HEK293T (cell line): Measurements from ENCODE around the gene AXIN2.
A peak's percentile ranks its signal among the peaks of the same experiment; 100 is the strongest.

Source experiments
- CTCF ChIA-PET: fragments of 350-600 bp; formaldehyde crosslinking; extraction: SDS; loops from one replicate; lab custom pipeline; 2021; ENCODE audit warnings: antibody characterized with exemption, inconsistent platforms; lab: Yijun Ruan, JAX
- POLR2A ChIA-PET: fragments of 350-600 bp; formaldehyde crosslinking; extraction: SDS; loops from one replicate; lab custom pipeline; 2020; ENCODE audit warnings: antibody characterized with exemption, inconsistent platforms; lab: Yijun Ruan, JAX
- DNase-seq: peaks from one replicate; pipeline ENCODE4 v3.0.0; 2012; ENCODE audit warnings: mixed read lengths; ENCODE audit errors: extremely low spot score
- ARNT ChIP-seq: fragments of 450-650 bp; IDR thresholded peaks from 2 replicates; pipeline ENCODE4 v1.6.1; 2017; ENCODE audit warnings: mild to moderate bottlenecking
- BHLHE40 ChIP-seq: fragments of 450-650 bp; IDR thresholded peaks from 2 replicates; pipeline ENCODE4 v1.6.1; 2016; ENCODE audit warnings: mild to moderate bottlenecking, moderate library complexity, borderline replicate concordance
- CTBP1 ChIP-seq: fragments of 450-650 bp; IDR thresholded peaks from 2 replicates; pipeline ENCODE4 v1.6.1; 2016; ENCODE audit warnings: borderline replicate concordance
- ELF4 ChIP-seq: fragments of 450-650 bp; IDR thresholded peaks from 2 replicates; pipeline ENCODE4 v1.6.1; 2017; ENCODE audit warnings: antibody characterized with exemption
- FOXA1 ChIP-seq: fragments of 450-650 bp; IDR thresholded peaks from 2 replicates; pipeline ENCODE4 v1.6.1; 2016; ENCODE audit warnings: mild to moderate bottlenecking
- FOXK2 ChIP-seq: fragments of 450-650 bp; IDR thresholded peaks from 2 replicates; pipeline ENCODE4 v1.6.1; 2016; ENCODE audit warnings: mild to moderate bottlenecking
- FOXM1 ChIP-seq: fragments of 450-650 bp; IDR thresholded peaks from 2 replicates; pipeline ENCODE4 v1.6.1; 2017; ENCODE audit warnings: mild to moderate bottlenecking, borderline replicate concordance
- HDGF ChIP-seq: fragments of 450-650 bp; IDR thresholded peaks from 2 replicates; pipeline ENCODE4 v1.6.1; 2017; ENCODE audit warnings: antibody characterized with exemption, borderline replicate concordance
- L3MBTL2 ChIP-seq: fragments of 450-650 bp; conservative IDR thresholded peaks from 2 replicates; pipeline ENCODE4 v1.6.1; 2016; ENCODE audit warnings: mild to moderate bottlenecking
- LEF1 ChIP-seq: fragments of 450-650 bp; IDR thresholded peaks from 2 replicates; pipeline ENCODE4 v1.6.1; 2017; ENCODE audit warnings: mild to moderate bottlenecking, borderline replicate concordance
- NFRKB ChIP-seq: fragments of 450-650 bp; IDR thresholded peaks from 2 replicates; pipeline ENCODE4 v1.6.1; 2016; ENCODE audit warnings: mild to moderate bottlenecking, moderate library complexity
- PKNOX1 ChIP-seq: fragments of 450-650 bp; IDR thresholded peaks from 2 replicates; pipeline ENCODE4 v1.6.1; 2016
- SP1 ChIP-seq: fragments of 450-650 bp; IDR thresholded peaks from 2 replicates; pipeline ENCODE4 v1.6.1; 2017
- SUZ12 ChIP-seq: fragments of 450-650 bp; IDR thresholded peaks from 2 replicates; pipeline ENCODE4 v1.6.1; 2016; ENCODE audit warnings: mild to moderate bottlenecking
- TARDBP ChIP-seq: fragments of 450-650 bp; IDR thresholded peaks from 2 replicates; pipeline ENCODE4 v1.6.1; 2016
- ZNF384 ChIP-seq: fragments of 450-650 bp; IDR thresholded peaks from 2 replicates; pipeline ENCODE4 v1.6.1; 2016

AXIN2 gene

GRCh38 chr17:65592125-65592965, 30.9 kb upstream of the AXIN2 start:
- POLR2A ChIA-PET, result no interaction called here
- TF ChIP-seq CTBP1 (no peak), ELF4 (no peak), TARDBP (no peak)
- no peak for DNase-seq
- CTCF ChIA-PET, result no interaction called here

- ChIA-PET POLR2A (no interaction called here), CTCF (no interaction called here)
- TF ChIP-seq NFRKB, result no peak
- DNase-seq, result no peak
Measured at GRCh38 chr17:65589321-65589720, 27.9 kb upstream of the AXIN2 start.

GRCh38 chr17:65588181-65588808, 26.8 kb upstream of the AXIN2 start:
- DNase-seq, result no peak
- TF ChIP-seq HDGF, result no peak
- TF ChIP-seq L3MBTL2, result no peak
- no peak for TF ChIP-seq FOXM1
- TF ChIP-seq ZNF384, result no peak
- TF ChIP-seq FOXK2, result no peak
- no peak for TF ChIP-seq BHLHE40
- no peak for TF ChIP-seq TARDBP
- TF ChIP-seq CTBP1, result no peak
- no peak for TF ChIP-seq NFRKB
- TF ChIP-seq SUZ12, result no peak
- TF ChIP-seq SP1, result no peak
- no peak for TF ChIP-seq FOXA1
- no peak for TF ChIP-seq PKNOX1
- CTCF ChIA-PET, result no interaction called here
- POLR2A ChIA-PET, result no interaction called here

- DNase-seq, result no peak
- ChIA-PET CTCF (no interaction called here), POLR2A (no interaction called here)
- TF ChIP-seq NFRKB (no peak), SUZ12 (no peak), FOXA1 (no peak), LEF1 (no peak), FOXK2 (no peak), FOXM1 (no peak), SP1 (no peak)
Measured at GRCh38 chr17:65587534-65588180, 26.2 kb upstream of the AXIN2 start.

- peak; percentile 34 for DNase-seq
- CTCF ChIA-PET, result no interaction called here
- POLR2A ChIA-PET, result no interaction called here
- TF ChIP-seq FOXM1 (no peak), SUZ12 (no peak), ELF4 (no peak), PKNOX1 (no peak), L3MBTL2 (no peak), BHLHE40 (no peak), HDGF (no peak), TARDBP (no peak), LEF1 (no peak), CTBP1 (no peak), SP1 (no peak), NFRKB (no peak), FOXA1 (no peak), FOXK2 (no peak), ZNF384 (no peak), ARNT (no peak)
Measured at GRCh38 chr17:65586899-65587298, 25.5 kb upstream of the AXIN2 start.

GRCh38 chr17:65584604-65585521, 23.4 kb upstream of the AXIN2 start:
- TF ChIP-seq SP1 (no peak), FOXA1 (no peak), BHLHE40 (no peak), SUZ12 (no peak), L3MBTL2 (no peak), HDGF (no peak), ZNF384 (no peak), ARNT (no peak), NFRKB (no peak), PKNOX1 (no peak), FOXK2 (no peak), CTBP1 (no peak), FOXM1 (no peak), ELF4 (no peak), TARDBP (no peak), LEF1 (no peak)
- DNase-seq, result no peak
- ChIA-PET CTCF (no interaction called here), POLR2A (no interaction called here)
